ENCODE results near the gene ELL2. TPM values are rescaled to one million over a fixed set of nuclear protein-coding genes. Genes with fewer than 3 reads are reported as not detected.
"Not testable (repeated sequence)": the region's sequence is repeated elsewhere in the genome, so short reads cannot be mapped to it uniquely, and the experiment has no call there.

The ELL2 gene
- total RNA-seq, 1 donor from 2014 or later: 52.1 TPM

DNA sequence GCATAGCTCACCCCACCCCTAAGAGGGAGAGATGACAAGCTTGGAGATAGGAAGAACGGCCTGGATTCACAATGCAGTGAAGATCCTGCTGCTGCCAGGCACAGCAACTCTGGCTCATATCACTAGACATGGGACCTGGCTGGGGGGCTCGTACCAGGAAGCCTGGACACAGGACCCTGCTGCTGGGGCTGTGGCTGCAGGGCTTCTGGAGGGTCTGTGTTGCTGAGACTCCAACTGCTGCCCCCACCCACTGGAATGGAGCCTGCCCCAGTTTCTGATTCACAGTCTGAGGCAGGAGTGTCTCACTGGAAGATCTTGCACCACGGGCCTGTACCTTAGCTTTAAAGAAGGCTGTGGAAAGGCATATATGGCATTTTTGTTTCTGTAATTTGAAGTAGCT, 108.2 kb downstream of the ELL2 start:
- intact Hi-C loops (cut with DNase I): loop anchor here (10.0 kb wide), 2 partner anchors 101 to 751 kb away; no protein-coding TSS in a partner anchor
- Histone ChIP-seq H3K4me3 (no peak overlapping the region), H3K4me1 (peaks cover 28% of the 10 kb centered on the region), H3K27me3 (no peaks in the 10 kb centered on the region), H3K36me3 (no peaks in the 10 kb centered on the region), H3K27ac (no peak overlapping the region), H3K9me3 (no peaks in the 10 kb centered on the region)
- DNase-seq: no peak
- no peak for ATAC-seq
- TF ChIP-seq CTCF (IDR thresholded peaks at IDR 0.05): no peak

- no peak for TF ChIP-seq CTCF (IDR thresholded peaks at IDR 0.05)
Measured at GRCh38 chr5:95852567-95852966, 109.1 kb downstream of the ELL2 start.

DNA sequence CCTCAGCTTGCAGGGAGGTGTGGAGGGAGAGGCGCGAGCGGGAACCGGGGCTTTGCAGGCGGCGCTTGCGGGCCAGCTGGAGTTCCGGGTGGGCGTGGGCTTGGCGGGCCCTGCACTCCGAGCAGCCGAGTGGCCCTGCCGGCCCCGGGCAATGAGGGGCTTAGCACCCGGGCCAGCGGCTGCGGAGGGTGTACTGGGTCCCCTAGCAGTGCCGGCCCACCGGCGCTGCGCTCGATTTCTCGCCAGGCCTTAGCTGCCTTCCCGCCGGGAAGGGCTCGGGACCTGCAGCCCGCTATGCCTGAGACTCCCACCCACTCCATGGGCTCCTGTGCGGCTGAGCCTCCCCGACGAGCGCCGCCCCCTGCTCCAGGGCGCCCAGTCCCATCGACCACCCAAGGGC, 110.5 kb downstream of the ELL2 start:
- H3K36me3 ChIP-seq, H3K4me3 ChIP-seq, H3K27me3 ChIP-seq, H3K27ac ChIP-seq, DNase-seq, H3K9me3 ChIP-seq, ATAC-seq, H3K4me1 ChIP-seq: not testable (repeated sequence)
- intact Hi-C loops (cut with DNase I): loop anchor here (10.0 kb wide), 2 partner anchors 104 to 754 kb away; no protein-coding TSS in a partner anchor

More at GRCh38 chr5:95852567-95852966, 109.1 kb downstream of the ELL2 start:
- peaks cover 18% of the 10 kb centered on the region for H3K4me1 ChIP-seq
- no peaks in the 10 kb centered on the region for H3K27me3 ChIP-seq
- ATAC-seq (no peak), DNase-seq (no peak)
- H3K4me3 ChIP-seq: no peak overlapping the region
- H3K27ac ChIP-seq: no peak overlapping the region
- no peaks in the 10 kb centered on the region for H3K36me3 ChIP-seq
- H3K9me3 ChIP-seq: no peaks in the 10 kb centered on the region
- intact Hi-C loops (cut with DNase I): loop anchor here (10.0 kb wide), 2 partner anchors 102 to 752 kb away; no protein-coding TSS in a partner anchor

DNA sequence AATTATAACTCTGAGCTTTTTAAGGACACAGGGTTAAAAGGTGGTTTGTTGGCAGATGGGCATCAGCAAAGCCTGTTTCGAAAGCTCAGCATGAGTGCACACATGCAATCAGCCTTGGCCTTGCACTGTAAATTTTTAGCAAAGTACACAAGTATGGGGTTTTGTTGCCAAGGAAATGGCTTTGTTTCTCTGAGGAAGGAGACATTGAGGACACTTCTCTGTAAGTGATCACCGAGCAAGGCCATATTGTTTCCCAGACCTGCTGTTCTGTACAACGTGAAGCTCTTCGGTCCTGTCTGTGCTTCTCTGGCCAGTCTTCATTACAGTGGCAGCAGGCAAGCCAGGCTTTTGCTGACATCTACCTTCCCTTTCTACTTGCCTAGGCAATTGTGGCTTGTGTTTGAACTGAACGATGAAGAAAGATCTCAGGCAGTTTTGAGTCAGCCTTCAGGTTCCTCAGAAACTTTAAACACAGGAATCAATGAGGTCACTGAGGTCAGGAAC, 111.2 kb downstream of the ELL2 start:
- Histone ChIP-seq H3K9me3 (no peaks in the 10 kb centered on the region), H3K36me3 (no peaks in the 10 kb centered on the region), H3K27me3 (no peaks in the 10 kb centered on the region), H3K4me3 (no peak overlapping the region), H3K27ac (peak overlapping the region; percentile 37), H3K4me1 (peaks cover 6% of the 10 kb centered on the region)
- ATAC-seq (peak; percentile 49), DNase-seq (no peak)
- intact Hi-C loops (cut with DNase I): loop anchor here (10.0 kb wide), 2 partner anchors 104 to 754 kb away; no protein-coding TSS in a partner anchor
- TF ChIP-seq CTCF (IDR thresholded peaks at IDR 0.05): no peak

GRCh38 chr5:95848701-95849100, 113.0 kb downstream of the ELL2 start:
- no peak overlapping the region for H3K4me3 ChIP-seq
- TF ChIP-seq CTCF (IDR thresholded peaks at IDR 0.05): no peak
- peaks cover 11% of the 10 kb centered on the region for H3K4me1 ChIP-seq
- intact Hi-C loops (cut with DNase I): loop anchor here (5.0 to 10.0 kb wide), 2 partner anchors 66 to 204 kb away; partner anchors contain the start of gene RFESD
- no peaks in the 10 kb centered on the region for H3K36me3 ChIP-seq
- no peaks in the 10 kb centered on the region for H3K27me3 ChIP-seq
- no peak overlapping the region for H3K27ac ChIP-seq
- no peak for ATAC-seq
- no peak for DNase-seq
- H3K9me3 ChIP-seq: no peaks in the 10 kb centered on the region

GRCh38 chr5:95847261-95847592, 114.4 kb downstream of the ELL2 start:
- H3K4me1 ChIP-seq: peaks cover 26% of the 10 kb centered on the region
- H3K27ac ChIP-seq: no peak overlapping the region
- no peak overlapping the region for H3K4me3 ChIP-seq
- TF ChIP-seq CTCF (IDR thresholded peaks at IDR 0.05): peak; percentile 1
- no peaks in the 10 kb centered on the region for H3K9me3 ChIP-seq
- H3K36me3 ChIP-seq: no peaks in the 10 kb centered on the region
- ATAC-seq (no peak), DNase-seq (no peak)
- intact Hi-C loops (cut with DNase I): loop anchor here (5.0 to 10.0 kb wide), 2 partner anchors 65 to 202 kb away; partner anchors contain the start of gene RFESD
- no peaks in the 10 kb centered on the region for H3K27me3 ChIP-seq
